HG03521 (cell line): ENCODE data around the gene WFIKKN1.

ENCODE experiments used
- ATAC-seq: cut with Tn5 transposase; IDR thresholded peaks from one replicate; pipeline ENCODE4 v1.9.1; 2021; ENCODE audit warnings: mild to moderate bottlenecking, moderate library complexity; ENCODE audit not compliant: unreplicated experiment

The WFIKKN1 gene

DNA sequence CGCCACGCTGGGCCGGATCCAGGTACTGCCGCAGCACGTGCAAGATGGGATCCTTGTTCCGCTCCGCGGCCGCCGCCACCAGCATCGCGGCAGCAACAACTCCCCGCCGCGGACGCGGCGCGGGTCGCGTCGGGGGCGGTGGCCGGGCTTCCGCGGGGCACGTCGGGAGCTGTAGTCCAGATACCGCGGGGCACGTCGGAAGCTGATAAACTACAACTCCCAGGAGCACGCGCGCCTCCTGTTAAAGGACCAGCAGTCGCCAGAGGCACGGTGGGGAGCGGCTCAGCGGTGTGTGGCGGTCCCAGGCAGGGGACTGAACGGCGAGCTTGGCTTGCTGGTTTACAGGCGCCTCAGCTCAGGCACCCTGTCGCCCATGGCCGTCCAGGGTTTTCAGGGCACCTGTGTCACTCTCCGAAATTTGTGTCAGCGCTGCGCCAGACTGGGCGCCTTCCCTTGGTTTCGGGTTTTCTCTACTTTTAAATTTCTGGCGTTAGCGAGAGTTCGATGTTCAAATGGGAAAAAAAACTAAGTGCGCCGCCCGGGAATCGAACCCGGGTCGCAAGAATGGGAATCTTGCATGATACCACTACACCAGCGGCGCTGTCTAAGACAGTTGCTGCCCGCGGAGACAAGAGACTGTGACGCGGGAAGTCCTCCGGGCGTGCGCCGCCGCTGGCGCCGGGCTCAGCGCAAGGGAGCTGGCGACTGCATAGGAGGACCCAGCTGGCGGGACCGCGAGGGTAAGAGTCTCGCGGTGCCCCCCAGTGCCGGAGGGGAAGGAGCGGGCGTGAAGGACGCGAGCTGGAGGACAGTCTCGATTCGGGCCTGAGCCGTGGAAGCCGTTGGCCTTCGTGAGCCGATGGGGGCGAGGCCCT, 5.7 kb downstream of the WFIKKN1 start, which contains the start of gene METTL26:
Gene METTL26, minus strand, starts transcription at position 100 of the 875 bp plus-strand sequence. Its CDS starts 15 bp downstream, at position 85.
- peak; percentile 52 for ATAC-seq

DNA sequence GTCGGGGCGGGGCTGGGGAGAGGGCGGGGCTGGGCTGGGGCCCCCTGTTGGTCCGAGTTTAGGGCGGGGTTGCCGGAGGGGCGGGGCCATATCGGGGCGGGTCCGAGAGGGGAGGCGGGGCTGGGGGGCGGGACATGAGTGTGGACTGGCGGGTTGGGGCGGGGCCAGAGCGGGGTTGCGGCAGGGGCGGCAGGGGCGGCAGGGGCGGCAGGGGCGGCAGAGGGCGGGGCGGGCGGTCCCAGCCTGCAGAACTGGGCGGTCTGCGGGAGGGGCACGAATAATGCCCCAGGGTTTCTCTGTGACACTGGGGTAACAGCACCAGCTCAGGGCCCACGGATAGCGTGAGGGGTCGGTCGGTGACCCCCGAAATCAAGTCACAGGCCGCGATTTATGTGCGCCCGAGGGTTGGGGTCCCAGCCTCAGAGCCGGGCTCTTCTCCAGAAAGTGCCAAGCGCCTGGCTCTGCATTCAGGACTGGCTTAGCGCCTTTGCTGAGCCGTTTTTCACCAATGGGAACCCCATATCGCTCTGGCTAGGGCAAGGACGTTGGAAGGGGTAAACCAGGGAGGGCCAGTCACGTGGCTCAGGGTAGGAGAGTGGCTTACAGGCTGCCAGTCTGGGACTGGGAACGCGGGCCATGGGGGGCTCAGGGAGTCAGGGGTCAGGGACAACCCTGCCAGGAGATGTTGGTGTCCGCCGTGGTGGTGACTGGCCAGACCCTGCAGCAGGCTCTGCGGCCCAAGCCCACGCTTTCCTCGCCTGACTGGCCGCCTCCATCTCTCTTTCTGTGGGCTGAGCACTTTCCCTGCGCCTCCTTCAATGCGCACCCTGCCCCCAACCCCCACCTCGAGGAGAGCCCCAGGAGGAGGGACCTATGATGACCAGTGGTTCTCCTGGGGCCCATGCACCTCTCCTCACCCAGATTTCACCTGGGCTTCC, 6.6 kb downstream of the WFIKKN1 start:
- ATAC-seq: no peak

DNA sequence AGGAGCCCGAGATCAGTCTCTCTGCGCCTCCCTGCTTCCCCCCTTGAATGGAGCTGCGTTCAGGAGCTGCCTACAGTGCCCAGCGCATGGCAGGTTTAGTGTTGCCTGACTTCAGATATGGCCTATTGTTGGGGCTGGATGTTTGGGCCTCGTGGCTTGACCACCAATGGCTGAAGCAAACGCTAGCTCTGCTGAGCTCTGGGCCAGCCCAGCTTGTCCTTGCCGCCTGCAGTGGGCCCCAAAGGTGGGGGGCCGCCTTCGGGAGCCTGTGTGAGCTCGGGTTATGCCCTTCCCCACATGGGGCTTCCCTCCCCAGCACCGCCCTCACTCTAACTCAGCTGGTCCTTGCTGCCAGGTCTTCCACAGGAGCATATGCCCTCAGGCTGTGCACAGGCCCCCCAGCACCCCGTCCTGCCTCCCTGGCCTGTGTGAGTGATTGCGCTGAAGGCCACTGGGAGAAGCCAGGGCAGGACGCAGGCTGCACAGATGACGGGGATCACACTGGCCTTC, 7.3 kb downstream of the WFIKKN1 start:
- ATAC-seq: no peak

DNA sequence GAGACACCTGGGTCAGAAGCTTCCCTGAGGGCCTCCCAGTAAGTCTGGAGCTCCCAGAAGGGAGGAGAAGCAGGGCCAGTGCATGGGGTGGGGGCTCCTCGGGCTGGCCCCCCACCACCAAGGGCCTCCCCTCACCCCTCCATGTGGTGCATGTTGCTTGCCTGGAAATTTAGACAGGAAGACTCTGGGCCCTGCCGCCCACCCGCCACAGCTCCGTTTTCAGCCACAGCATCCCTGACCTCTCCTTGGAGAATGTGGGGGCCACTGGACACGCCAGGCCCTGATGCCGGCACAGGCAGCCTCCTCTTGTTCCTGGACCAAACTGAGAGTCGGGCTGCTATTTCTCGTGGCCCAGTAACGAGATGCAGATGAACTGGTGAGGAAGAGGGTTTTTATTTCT, 8.1 kb downstream of the WFIKKN1 start:
- no peak for ATAC-seq

DNA sequence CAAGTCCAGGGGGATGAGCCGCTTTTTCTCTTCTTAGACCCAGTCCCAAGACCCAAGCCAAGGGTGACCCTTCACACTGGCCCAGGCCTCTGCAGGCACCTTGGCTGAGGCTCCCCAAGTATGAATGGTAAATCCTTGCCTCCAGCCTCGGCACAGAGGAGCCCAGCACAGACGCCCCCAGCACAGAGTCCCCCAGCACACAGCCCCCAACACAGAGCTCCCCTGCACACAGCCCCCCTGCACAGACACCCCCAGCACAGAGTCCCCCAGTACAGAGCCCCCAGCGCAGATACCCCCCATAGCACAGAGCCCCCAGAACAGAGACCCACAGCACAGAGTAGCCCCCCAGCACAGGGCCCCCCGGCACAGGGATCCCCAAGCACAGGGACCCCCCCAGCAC, 9.8 kb downstream of the WFIKKN1 start:
- no peak for ATAC-seq

DNA sequence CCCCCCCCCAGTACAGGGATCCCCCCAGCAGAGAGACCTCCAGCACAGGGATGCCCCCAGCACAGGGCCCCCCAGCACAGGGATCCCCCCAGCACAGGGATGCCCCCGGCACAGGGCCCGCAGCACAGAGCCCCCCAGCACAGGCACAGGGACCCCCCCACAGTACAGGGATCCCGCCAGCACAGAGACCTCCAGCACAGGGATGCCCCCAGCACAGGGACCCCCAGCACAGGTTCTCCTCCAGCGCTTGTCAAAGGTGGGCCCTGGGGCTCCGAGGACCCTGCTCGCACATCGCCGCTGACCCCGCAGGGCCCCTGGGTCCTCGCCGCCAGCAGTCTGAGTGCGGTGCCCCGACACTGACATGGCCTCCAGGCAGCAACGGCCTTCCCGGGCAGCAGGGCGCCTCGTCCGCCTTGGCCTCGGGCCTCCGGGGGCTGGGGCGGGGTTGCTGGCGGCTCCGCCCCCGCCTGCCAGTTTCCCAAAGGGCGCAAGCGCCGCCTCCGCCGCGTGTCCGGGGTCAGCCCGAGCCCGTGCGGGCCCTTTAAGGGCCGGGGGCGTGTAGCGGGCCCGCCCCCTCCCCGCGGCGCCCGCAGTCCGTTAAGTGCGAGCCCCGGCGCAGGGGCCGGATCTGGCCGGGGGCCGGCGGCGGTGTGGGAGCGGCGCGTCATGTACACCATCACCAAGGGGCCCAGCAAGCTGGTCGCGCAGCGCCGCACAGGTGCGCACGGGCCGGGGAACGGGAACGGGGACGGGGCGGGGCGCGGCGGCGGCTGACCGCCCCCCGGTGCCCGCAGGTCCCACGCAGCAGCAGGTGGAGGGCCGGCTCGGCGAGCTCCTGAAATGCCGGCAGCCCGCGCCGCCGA, 10.8 kb downstream of the WFIKKN1 start, which contains the start of gene MCRIP2:
Gene MCRIP2, plus strand, starts transcription at position 503 of the 863 bp plus-strand sequence. Its CDS starts 164 bp downstream, at position 667.
- ATAC-seq: peak; percentile 41

DNA sequence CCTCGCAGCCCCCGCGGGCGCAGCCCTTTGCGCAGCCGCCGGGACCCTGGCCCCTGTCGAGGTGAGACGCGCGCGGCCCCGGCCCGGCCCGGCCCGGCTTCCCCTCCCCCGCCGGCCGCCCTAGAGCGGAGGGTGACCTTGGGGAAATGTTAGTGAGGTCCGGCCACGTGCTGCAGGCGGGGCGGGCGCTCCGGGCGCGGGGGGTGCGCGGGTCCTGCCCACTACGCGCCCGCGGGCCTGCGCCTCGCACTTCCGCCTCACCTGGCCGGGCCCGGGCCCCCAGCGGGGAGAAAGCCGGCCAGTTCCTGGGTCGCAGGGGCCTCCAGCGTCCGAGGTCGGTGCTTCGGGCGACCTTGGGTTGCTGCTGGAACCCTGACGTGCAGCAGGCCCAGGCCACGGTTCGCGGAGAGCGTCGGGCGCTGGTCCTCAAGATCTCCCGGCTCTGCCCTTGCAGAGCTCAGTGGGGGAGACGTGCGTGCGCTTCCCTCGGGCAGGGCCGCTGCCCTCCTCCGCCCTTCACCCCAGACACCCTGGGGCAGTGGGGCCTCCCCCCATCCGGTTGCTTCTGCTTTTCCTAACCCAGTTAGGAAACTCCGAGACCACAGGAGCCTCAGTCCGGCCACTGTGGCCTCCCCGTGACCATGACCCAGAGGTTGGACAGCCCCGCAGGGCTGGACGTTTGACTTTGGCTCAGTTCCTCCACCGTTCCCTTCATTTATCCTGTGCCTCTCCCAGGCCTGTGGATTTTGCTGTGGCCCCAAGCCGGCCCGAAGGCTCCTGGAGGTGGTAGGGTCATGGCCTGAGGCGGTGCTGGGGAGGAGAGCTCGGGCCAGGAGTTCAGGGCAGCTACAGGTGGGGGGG, 11.6 kb downstream of the WFIKKN1 start:
- peak; percentile 39 for ATAC-seq

DNA sequence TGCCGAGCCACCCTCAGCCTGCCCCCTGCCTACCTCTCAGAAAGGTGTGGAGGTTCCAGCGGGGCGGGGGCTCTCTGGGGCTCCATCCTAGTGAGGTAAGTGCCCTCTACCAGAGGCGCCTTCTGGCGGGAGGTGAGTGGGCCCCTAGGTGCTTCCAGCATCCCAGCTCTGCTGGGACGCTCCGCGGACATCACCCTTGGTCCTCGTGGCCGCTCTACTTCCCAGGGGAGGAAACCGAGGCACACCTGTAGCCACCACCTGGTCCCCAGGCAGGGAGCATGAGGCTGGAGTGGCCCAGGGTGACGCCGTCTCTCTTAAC, 12.2 kb downstream of the WFIKKN1 start:
- no peak for ATAC-seq

DNA sequence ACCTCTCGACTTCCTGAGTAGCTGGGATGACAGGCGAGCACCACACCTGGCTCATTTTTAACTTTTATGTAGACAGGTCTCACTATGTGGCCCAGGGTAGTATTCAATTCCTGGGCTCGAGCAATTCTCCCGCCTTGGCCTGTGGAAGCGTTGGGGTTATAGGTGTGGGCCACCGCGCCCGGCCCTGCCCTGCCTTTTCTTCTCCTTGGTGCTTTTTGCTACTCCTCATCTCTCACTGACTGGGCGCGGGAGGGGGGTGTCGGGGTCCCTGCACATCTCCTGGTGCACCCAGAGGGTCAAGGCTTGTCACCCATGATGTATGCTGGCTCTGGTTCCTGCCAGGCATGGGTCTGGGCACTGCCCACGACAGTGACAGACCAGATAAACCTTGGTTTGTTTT, 13.8 kb downstream of the WFIKKN1 start:
- no peak for ATAC-seq

DNA sequence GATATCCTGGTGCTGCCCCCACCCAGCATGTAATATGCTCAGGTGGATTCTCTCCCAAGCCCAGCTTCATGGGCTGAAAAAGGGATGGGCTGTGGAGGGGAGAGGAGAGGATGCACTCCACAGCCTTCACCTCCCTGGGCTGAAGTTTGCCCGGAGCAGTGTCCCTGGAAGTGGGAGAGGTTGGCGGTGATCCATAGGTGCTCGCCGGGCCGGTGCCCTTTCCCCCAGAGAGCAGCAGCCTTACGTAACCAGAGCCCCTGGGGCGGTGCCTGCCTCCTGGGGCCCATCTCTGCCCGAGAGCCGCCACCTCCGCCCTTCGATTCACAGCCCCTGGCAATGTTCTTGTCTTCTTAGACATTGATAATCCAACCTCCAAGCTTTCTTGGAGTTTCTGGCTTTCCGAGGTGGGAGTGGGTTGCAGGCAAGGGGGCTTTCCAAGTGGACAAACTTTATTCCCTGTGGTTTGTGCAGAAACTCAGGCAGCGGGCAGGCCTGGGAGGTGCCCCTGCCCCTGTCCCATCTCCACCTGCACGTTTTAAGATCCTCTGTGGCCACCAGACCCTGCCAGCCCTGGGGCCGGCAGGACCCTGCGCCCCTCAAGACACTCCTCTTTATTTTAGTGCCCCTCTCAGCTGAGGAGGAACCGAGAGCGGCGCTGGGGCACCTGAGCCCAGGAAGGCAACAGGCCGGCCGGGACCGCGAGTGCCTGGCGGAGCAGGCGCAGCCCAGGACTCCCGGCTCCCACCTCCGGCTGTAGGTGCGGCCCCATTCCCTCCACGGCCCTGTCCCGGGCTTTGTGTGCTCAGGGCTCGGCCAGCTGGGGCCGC, 15.3 kb downstream of the WFIKKN1 start:
- ATAC-seq: no peak

DNA sequence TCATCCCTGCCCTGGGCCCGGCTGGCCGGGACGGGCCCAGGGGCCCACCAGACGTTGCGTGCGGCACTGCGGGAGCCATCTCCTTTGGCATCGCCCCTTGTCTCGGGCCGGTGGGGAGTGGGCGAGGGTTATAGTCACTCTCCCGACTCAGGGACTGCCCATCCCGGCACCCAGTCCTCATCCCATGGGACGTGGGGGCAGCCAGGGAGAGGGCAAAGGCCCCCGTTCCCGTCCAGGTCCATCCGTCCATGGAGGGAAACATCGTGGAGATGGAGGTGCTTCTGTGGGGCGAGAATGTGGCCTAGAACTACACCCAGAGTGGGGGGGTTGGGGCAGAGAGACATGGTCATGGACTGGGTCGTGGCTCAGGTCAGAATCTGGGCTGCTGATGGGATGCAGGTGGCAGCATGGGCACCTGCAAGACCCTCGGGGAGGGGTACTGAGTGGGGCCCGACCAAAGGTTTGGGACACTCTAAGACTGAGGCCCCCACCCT, 15.9 kb downstream of the WFIKKN1 start:
- no peak for ATAC-seq

DNA sequence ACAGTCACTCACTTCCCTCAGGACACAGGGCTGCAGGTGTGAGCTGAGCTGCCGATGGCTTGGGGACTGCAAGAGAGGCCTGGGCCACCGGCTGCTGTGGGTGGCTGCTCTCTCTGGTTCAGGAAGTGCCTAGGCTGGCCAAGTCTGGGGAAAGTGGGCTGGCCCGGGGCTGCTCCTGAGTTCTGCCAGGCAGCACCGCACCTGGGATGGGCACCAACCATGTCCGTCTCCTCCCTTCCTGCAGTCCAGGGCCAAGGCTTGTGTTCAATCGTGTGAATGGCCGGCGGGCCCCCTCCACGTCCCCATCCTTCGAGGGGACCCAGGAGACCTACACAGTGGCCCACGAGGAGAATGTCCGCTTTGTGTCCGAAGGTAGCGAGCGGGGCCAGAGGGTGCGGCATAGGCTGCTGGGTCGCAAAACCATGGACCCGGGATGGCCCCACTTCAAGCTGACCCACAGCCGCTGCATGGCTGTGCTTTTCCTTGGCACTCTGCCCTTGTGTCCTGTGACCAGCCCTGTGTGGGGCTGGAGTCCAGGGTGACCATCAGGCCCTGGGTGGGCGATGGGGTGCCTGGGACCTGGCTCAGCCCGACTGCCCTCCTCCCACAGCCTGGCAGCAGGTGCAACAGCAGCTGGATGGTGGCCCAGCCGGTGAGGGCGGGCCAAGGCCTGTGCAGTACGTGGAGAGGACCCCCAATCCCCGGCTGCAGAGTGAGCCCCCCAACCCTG, 16.6 kb downstream of the WFIKKN1 start:
- no peak for ATAC-seq

DNA sequence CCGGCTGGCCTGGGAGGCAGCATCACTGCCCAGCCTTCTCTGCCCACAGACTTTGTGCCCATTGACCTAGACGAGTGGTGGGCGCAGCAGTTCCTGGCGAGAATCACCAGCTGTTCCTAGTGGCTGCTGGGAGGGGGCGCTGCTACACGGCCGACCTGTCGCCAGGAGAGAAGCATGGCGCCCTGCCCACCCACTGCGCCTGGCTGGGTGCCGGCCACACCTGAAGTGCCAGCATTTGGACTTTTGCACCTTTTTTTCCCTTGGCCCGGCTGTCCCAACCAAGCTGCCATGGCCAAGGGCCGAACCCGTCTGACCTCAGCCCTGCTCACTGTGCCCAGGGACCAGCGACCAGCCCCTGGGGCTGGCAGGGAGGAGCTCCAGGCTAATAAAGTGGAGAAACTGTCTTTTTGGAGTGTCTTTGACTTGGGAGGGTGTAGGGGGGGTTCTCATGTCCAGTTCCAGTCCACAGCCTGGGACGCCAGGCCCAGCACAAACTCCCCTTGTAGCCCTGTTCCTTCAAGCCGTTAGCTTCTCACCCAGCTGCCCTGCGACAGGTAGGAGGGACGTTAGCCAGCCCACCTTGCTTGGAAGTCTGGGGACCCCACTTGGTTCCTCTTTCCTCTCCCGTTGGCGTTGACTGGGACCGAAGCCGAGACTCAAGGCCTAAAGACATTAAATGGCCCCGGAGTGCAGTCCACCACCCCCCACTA, 17.4 kb downstream of the WFIKKN1 start:
- no peak for ATAC-seq

DNA sequence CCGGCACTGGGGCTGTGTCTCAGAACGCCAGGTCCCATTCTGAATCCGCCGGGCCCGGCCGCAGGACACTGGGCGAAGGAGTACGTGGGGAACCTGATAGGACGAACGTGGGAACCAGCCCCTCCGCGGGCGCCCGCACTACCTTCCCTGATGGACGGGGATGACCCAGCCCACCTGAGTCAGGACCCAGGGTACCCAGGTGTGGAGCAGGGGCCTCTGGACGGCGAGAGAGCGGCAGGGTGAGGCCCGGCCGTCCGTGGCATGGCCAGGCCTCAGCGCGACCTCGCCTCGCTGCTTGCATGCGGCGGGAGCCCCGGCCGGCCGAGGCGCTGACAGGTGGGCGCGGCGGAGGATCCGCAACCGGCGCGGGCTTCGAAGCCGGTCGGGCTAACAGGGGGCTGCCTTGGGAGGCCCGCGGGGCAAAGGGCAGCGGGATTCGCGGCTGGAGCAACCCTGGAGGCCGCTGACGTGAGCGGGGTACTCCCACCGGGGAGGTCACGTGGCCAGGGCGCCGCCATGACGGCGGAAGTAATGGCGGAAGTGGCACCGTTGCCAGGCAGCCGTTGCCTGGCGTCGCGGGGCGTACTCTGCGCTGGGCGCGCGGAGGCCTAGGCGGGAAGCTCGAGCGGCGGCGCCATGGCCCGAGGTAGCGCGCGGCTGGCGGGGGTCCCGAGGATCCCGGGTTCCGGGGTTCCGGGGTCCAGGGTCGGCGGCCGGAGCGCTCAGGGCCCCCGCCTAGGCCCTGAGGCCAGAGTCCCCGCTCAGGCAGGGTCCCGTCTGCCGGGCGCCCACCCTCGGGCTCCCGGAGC, 18.2 kb downstream of the WFIKKN1 start, which contains the start of gene WDR90:
Gene WDR90, plus strand, starts transcription at position 585 of the 809 bp plus-strand sequence. Its CDS starts 52 bp downstream, at position 637.
- ATAC-seq: peak; percentile 72

DNA sequence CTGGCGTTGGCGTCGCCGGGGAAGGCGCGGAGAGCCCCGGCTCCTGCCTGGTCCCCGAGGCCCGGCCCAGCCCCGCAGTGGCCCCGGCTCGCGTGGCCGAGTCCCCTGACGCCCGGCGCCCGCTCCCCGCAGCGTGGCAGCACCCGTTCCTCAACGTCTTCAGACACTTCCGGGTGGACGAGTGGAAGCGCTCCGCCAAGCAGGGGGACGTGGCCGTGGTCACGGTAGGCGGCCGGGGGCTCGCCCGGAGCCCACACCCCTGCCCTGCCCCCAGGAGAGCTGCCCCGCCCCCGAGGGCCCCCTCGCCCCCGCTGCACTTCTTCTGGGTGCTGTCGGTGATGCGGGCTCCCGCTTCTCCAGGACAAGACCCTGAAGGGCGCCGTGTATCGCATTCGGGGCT, 18.8 kb downstream of the WFIKKN1 start:
- peak; percentile 6 for ATAC-seq

DNA sequence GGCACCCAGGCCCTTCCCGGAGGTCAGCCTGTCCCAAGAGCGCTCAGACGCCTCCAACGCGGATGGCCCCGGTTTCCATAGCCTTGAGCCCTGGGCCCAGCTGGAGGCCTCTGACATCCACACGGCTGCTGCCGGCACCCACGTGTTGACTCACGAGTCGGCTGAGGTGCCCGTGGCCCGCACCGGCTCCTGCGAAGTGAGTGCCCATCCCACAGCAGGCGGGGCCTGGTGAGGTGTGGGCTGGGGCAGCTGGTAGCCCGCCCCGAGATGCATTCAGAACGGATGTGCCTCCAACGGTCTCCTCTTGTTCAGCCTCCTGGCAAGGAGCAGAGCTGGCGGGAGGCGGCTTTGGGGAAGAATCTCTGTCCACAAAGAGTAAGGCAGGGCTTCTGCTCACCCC, 21.1 kb downstream of the WFIKKN1 start:
- no peak for ATAC-seq
